ENCODE measurements around the gene CYP19A1.

CYP19A1 gene

DNA sequence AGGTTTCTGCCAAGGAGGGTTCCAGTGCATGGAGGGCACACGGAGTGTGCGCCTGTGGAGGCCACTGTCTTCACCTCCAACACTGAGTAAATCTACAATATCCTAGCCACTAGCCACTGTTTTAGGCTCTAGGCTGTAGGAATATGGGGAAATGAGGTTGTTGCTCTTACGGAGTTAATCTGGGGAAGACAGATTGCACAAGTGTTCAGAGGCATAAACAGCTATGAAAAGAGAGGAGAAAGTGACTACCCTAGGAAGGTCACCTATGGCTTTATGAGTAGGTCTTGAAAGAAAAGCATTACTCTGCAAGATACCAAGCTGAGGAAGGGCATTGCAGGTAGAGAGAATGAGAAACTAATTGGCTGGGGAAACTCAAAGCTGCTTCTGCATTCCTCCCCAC is 85.7 kb downstream of the CYP19A1 start:
- H3K27me3 Mint-ChIP-seq, result peaks cover 10% of the 10 kb centered on the region
- no peaks in the 10 kb centered on the region for H3K4me1 Mint-ChIP-seq (ENCODE audit: low read depth)
- H3K36me3 Mint-ChIP-seq, result no peaks in the 10 kb centered on the region
- H3K4me3 Mint-ChIP-seq, result no peak overlapping the region
- no peak overlapping the region for H3K27ac Mint-ChIP-seq
- no peaks in the 10 kb centered on the region for H3K9me3 Mint-ChIP-seq (ENCODE audit: low read depth)

DNA sequence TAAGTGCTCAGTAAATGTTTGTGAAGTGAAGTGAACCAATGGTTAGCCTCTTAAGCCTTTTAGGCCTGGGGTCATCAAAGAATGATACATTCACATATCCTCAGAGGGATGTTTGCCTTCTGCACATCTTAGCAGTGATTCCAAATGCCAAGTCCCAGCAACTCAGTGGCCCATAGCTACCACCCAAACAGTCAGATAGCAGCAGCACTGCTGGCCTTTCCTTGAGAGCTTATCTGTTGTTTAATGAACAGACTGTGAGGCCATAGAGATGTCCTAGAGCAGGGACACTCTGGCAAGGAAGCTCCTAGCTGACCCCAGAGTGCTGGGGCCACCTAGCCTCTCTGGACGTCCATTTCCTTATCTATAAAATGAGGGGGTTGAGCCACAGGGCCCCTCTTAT is 86.8 kb downstream of the CYP19A1 start:
- H3K27me3 Mint-ChIP-seq, result peaks cover 10% of the 10 kb centered on the region
- H3K4me1 Mint-ChIP-seq (ENCODE audit: low read depth), result no peaks in the 10 kb centered on the region
- H3K27ac Mint-ChIP-seq, result no peak overlapping the region
- H3K36me3 Mint-ChIP-seq, result no peaks in the 10 kb centered on the region
- H3K4me3 Mint-ChIP-seq, result no peak overlapping the region
- no peaks in the 10 kb centered on the region for H3K9me3 Mint-ChIP-seq (ENCODE audit: low read depth)

DNA sequence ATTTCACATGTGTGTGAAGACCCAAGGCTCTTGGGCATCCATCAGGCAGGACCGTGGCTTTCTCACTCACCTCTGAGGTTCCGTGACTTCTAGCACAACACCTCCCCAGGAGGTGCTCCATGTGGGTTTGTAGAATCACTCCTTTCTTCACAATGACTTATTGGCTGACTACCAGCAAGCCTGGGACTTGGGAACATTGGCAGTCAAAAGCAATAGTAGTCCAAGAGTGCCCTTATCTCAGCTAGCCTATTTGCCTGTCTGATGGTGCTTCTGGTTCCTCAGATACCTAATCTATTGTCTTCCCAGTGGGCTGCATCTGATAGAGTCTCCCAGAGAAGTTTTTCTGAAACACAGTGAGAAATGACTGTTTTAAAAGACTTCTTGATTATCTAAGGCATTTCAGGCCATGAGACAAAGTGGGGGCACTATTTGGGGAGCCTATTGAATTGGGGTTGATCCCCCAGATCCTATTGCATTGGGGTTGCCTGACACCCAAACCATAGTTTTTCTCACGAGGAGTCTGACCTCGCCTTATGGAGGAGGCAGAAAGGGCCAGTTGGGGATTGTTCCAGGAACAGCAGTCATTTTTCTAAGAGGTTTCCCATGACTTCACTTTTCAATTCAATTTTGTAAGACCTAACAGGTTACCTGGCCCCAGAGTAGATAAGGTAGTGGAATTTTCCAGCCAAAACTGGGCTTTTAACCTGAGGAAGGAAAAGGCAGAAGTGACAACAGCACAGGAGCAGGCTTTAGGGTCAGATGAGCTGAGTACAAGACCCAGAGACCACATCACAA is 88.0 kb downstream of the CYP19A1 start:
- Mint-ChIP-seq H3K36me3 (no peaks in the 10 kb centered on the region), H3K27me3 (peaks cover 10% of the 10 kb centered on the region), H3K4me3 (no peak overlapping the region), H3K27ac (no peak overlapping the region), H3K4me1 (ENCODE audit: low read depth) (no peaks in the 10 kb centered on the region), H3K9me3 (ENCODE audit: low read depth) (no peaks in the 10 kb centered on the region)

DNA sequence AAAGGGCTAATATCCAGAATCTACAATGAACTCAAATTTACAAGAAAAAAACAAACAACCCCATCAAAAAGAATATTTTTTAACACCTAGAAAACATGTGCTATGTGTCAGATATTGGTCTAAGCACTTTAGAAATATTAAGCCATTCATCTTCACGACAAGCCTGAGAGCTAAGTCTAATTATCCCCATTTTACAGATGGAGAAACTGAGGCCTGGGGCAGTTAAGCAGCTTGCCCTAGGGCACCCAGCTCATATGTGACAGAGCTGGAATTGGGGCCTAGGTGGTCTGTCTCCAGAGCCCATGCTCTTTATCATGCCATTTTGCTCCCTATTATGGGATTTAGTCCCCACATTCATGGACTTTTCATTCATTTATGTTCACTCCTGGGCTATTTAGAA is 92.8 kb downstream of the CYP19A1 start:
- Mint-ChIP-seq H3K4me3 (no peak overlapping the region), H3K4me1 (ENCODE audit: low read depth) (peaks cover 3% of the 10 kb centered on the region), H3K36me3 (no peaks in the 10 kb centered on the region), H3K27me3 (peaks cover 3% of the 10 kb centered on the region), H3K27ac (no peak overlapping the region), H3K9me3 (ENCODE audit: low read depth) (no peaks in the 10 kb centered on the region)

DNA sequence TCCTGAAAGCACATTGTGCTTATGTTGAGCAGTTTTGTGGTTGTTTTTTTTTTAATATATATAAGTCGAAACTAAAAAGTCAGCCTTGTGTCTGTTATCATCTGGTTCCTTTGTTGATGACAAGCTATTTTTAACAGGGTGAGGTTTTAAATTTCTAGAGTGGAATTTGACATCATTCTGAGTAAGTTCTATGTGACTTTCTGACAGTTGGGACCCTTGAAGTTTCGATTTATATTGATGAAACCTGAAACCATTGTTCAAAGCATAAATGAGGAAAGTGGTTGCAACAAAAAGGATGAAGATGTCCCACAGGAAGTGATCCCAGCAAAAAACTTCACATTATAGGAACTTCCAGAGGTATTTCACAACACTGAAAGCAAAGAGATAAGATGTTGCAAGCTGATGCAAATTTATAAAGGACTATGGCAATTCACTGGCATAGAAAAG is 94.0 kb downstream of the CYP19A1 start:
- no peaks in the 10 kb centered on the region for H3K9me3 Mint-ChIP-seq (ENCODE audit: low read depth)
- H3K36me3 Mint-ChIP-seq, result no peaks in the 10 kb centered on the region
- H3K27me3 Mint-ChIP-seq, result peaks cover 3% of the 10 kb centered on the region
- H3K27ac Mint-ChIP-seq, result no peak overlapping the region
- H3K4me3 Mint-ChIP-seq, result no peak overlapping the region
- H3K4me1 Mint-ChIP-seq (ENCODE audit: low read depth), result peaks cover 3% of the 10 kb centered on the region

DNA sequence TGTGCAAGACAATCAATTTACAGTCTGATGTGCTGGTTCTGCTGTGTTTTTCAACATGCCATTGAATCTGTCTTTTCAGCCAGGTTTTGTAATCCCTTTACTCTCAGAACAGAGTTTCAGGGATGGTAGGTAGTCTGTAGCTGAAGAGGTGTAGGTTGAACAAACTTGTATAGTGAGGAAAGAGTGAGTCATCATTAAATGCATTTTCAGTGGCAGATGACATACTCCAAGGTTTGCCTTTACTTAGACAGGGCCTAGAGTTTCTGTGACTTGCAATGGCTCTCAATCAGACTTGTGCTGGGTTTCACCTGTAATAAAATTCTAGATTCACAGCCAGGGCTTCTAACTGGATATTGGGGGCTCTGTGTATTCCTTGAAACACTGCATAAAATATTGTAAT is 94.6 kb downstream of the CYP19A1 start:
- Mint-ChIP-seq H3K27ac (no peak overlapping the region), H3K9me3 (ENCODE audit: low read depth) (no peaks in the 10 kb centered on the region), H3K4me3 (no peak overlapping the region), H3K27me3 (peaks cover 6% of the 10 kb centered on the region), H3K4me1 (ENCODE audit: low read depth) (peaks cover 3% of the 10 kb centered on the region), H3K36me3 (no peaks in the 10 kb centered on the region)

DNA sequence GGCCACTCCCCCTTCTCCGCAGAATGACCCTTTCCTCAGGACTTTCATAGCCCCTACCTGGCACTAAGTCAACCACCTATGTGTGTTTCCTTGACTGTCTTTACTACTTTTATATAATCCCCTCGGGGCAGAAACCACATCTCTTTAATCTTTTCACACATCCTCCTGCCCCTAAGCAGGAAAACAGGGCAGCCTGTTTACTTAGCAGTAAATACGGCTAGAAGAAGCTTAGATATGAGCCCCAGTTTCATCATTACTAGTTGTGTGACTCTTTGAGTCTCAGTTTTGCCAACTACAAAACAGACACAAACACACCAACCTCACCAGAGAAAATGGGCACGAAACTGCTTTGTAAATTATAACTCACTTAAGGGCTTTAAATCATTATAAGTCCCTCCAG is 98.3 kb downstream of the CYP19A1 start:
- Mint-ChIP-seq H3K27ac (no peak overlapping the region), H3K27me3 (peaks cover 4% of the 10 kb centered on the region), H3K4me3 (no peak overlapping the region), H3K4me1 (ENCODE audit: low read depth) (peaks cover 3% of the 10 kb centered on the region), H3K9me3 (ENCODE audit: low read depth) (no peaks in the 10 kb centered on the region), H3K36me3 (no peaks in the 10 kb centered on the region)

DNA sequence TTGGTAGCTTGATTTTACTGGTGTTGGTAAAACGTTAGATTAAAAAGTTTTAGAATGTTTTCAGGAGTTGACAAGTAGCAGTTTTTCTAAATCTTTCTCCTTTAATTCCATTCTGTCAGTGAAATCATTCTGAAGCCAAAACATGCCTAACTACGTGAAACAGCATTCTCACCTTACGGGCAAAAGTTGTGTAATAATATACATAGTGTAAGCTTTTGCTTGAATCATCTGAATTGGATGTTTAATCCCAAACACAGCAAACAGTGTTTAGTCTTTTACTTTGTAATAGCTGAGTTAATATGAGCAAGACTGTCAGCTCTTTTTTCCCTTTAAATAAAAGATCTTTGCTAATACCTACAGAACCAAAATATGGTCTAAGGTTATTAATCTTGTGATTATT is 100.6 kb downstream of the CYP19A1 start:
- no peaks in the 10 kb centered on the region for H3K36me3 Mint-ChIP-seq
- H3K4me1 Mint-ChIP-seq (ENCODE audit: low read depth), result no peaks in the 10 kb centered on the region
- H3K4me3 Mint-ChIP-seq, result no peak overlapping the region
- H3K9me3 Mint-ChIP-seq (ENCODE audit: low read depth), result no peaks in the 10 kb centered on the region
- peaks cover 9% of the 10 kb centered on the region for H3K27me3 Mint-ChIP-seq
- H3K27ac Mint-ChIP-seq, result no peak overlapping the region

DNA sequence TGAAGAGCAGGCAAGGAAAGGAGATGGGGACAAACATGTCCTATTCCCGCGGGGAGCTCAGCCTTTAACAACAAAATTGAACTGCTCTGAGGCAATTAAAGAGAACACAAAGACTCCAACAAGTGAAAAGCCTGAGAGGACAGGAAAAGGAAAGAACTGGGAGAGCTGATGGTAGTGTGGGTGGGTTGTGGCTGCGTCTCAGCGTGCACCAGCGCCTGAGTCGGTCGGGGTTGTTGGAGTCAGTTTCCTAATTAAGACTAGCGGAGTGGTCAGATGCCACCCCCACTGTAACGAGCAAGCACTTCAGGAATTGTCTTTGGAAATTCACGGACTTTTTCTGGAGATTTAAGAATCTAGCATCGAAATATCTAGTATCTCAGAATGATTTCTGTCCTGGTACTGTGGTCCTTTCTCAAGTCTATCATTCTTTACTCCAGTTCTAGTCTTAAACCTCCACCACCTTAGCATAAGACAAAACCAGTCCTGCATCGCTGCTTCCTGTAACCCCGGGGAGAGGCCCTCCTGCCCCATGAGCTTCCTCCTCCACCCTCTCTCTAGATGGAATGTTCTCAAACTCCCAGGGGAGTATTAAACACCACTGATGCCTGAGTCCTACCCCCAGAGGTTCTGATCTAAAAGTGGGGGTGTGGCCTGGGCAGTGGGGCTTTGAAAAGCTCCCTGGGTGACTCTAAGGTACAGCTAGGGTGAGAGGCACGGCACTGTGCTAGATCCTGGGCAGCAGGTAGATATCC is 104.0 kb downstream of the CYP19A1 start:
- Mint-ChIP-seq H3K27me3 (peaks cover 7% of the 10 kb centered on the region), H3K9me3 (ENCODE audit: low read depth) (no peaks in the 10 kb centered on the region), H3K36me3 (no peaks in the 10 kb centered on the region), H3K4me3 (no peak overlapping the region), H3K27ac (no peak overlapping the region), H3K4me1 (ENCODE audit: low read depth) (no peaks in the 10 kb centered on the region)

DNA sequence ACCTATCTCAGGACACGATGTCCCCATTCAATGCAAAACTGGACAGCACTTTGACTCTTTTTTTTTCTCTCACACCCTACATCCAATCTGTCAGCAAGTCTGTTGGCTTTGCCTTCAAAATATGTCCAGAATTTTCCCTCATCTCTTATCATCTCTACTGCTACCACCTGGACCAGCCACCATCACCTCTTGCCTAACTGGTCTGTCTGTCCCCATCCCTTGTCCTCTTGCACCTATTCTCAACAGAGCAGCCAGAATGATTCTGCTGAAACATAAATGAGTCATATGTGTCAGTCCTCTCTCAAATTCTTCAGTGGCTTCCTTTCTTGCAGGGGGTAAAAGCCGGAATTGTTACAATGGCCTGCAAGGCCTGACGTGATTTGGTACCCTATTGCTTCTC is 105.8 kb downstream of the CYP19A1 start:
- Mint-ChIP-seq H3K4me1 (ENCODE audit: low read depth) (peaks cover 2% of the 10 kb centered on the region), H3K27me3 (peaks cover 5% of the 10 kb centered on the region), H3K4me3 (no peak overlapping the region), H3K36me3 (no peaks in the 10 kb centered on the region), H3K27ac (no peak overlapping the region), H3K9me3 (ENCODE audit: low read depth) (no peaks in the 10 kb centered on the region)

DNA sequence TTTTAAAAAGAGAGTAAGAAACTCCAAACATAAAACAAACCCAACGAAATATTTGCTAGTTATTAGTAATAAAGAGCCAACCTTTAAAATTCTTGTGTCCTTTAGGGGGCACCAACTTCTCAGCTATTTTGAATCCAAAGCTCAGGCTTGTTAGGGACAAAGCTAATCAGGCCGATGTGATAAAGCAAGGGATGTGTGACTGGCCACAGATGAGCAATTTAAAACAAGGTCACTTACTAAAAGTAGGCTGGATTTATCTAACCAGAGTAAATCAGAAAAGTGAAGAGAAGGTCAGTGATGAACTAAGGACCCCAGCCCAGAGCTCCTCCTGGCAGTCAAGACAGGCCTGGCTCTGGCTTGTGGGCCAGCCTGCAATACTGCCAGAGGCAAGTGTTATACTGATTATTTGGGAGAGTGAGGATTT is 108.5 kb downstream of the CYP19A1 start:
- Mint-ChIP-seq H3K4me1 (ENCODE audit: low read depth) (peaks cover 2% of the 10 kb centered on the region), H3K4me3 (no peak overlapping the region), H3K27ac (no peak overlapping the region), H3K9me3 (ENCODE audit: low read depth) (no peaks in the 10 kb centered on the region), H3K27me3 (peaks cover 5% of the 10 kb centered on the region), H3K36me3 (no peaks in the 10 kb centered on the region)

DNA sequence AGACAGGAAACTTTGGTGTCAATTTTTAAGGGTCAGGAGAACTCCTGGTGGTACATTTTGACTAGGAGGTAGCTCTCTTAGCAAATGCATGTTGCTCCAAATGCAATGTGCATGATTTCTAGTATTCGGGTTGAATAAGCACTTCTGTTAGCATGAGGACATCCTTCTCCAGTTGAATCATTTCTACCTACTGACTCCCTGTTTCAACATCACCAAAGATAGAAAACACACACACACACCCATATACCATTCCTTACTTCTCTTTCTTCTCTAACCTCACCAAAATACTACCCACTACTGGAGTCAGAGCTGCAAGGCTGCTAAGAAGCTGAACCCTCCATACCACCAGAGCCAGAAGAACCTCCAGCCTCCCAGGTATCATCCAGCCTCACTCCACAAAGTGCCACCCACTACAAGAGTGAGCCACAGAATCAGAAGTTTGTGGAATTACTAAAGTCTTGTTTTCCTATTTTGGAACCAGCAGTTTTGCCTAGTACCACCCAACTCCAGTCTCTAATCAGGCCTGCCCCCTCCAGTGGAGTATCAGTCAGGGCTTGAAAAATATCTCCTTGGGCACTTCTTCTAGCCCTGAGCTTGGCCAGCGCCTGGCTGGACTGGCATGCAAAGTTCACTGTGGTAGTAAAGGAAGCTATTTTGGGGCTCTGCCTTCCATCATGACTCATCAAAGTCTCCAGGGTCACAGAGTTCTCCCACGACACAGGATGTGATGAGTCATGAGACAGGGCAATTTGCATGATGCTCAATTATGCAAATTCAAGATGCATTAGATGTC is 110.3 kb downstream of the CYP19A1 start:
- Mint-ChIP-seq H3K36me3 (no peaks in the 10 kb centered on the region), H3K27ac (no peak overlapping the region), H3K27me3 (no peaks in the 10 kb centered on the region), H3K4me1 (ENCODE audit: low read depth) (peaks cover 2% of the 10 kb centered on the region), H3K4me3 (no peak overlapping the region), H3K9me3 (ENCODE audit: low read depth) (no peaks in the 10 kb centered on the region)

DNA sequence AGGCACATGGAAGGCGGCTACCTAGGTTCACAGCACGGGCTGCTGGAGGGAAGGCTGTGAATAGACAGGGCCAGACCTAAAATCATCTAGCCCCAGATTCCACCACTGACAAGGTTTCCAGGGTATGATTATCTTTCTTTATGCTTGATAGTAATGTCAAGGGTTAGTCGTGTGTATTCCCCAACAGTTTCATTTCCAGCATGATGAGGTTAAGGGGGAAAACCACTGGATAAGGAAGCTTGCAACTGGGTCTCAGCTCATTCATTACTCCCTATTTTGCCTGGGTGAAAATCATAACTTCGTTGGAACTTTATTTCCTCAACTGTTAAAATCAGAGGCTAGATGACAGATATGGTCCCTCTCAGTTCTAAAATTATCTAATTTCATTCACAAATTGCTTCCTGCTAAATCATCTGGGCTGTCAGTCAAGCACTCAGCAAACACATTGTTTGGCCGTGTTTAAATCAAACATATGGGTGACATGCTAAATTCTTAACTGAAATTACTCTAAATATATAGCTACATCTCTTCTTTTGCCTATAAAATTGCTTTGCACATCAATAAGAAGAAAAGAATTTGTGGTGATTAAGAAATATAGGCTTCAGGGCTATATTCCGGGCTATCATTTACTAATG is 111.7 kb downstream of the CYP19A1 start:
- H3K27me3 Mint-ChIP-seq, result peaks cover 4% of the 10 kb centered on the region
- no peak overlapping the region for H3K27ac Mint-ChIP-seq
- H3K4me3 Mint-ChIP-seq, result no peak overlapping the region
- no peaks in the 10 kb centered on the region for H3K36me3 Mint-ChIP-seq
- H3K9me3 Mint-ChIP-seq (ENCODE audit: low read depth), result no peaks in the 10 kb centered on the region
- H3K4me1 Mint-ChIP-seq (ENCODE audit: low read depth), result peaks cover 2% of the 10 kb centered on the region

DNA sequence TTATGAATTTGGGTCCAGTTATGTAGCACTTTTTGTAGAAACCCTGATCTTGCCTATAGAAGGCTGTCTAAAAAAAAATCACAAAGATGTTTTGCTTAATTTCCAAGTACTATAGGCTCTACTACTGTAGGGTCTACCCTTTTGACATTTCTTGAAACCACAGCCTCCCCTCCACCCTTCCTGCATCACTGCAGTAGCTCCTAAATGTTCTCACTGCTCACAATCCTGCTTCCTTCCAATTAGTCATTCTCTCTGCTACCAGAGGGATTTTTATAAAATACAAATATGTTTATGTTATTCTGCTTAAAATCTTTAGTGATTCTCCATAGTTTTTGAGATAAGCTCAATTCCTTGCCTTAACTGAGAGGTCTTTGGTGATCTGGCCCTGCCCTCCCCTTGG is 114.0 kb downstream of the CYP19A1 start:
- H3K4me1 Mint-ChIP-seq (ENCODE audit: low read depth), result peaks cover 2% of the 10 kb centered on the region
- no peak overlapping the region for H3K27ac Mint-ChIP-seq
- H3K36me3 Mint-ChIP-seq, result no peaks in the 10 kb centered on the region
- H3K27me3 Mint-ChIP-seq, result peaks cover 7% of the 10 kb centered on the region
- no peaks in the 10 kb centered on the region for H3K9me3 Mint-ChIP-seq (ENCODE audit: low read depth)
- H3K4me3 Mint-ChIP-seq, result no peak overlapping the region

Measured in activated naive CD8-positive, alpha-beta T cell (primary cell).